ENCODE measurements around the gene KRTAP20-4.

The KRTAP20-4 gene

GRCh38 chr21:30646904-30647414, 26.5 kb downstream of the KRTAP20-4 start:
- DNase-seq (ENCODE audit: low read depth in 3 of 3, low spot score in 1 of 3), result no peak

DNA sequence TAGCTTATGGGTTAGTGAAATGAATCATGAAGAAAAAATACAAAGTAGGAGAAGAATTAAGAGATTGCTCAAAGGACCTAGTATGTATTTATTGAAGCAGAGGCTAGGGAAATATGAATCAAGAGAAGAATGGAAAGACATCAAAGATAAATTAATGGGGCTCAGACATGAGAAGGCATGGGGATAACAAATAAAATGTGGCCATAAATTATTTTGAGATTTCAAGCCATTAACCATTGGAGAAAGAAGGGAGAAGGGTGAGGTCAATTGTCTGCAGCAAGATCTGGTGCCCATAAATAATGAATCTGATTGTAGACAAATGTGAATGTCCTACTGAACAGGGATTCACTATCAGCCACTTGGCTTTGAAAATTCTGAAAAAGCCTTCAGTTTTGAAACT, 32.5 kb downstream of the KRTAP20-4 start:
- no peak for DNase-seq (ENCODE audit: low read depth in 3 of 3, low spot score in 1 of 3)

- no peak for DNase-seq (ENCODE audit: low read depth in 3 of 3, low spot score in 1 of 3)
These were observed 48.3 kb downstream of the KRTAP20-4 start for GRCh38 chr21:30668776-30669175.

All from stimulated activated CD4-positive, alpha-beta T cell treated with anti-CD3 and anti-CD28 coated beads, TNF-alpha, amount 100 ng/mL, for 1 hour (primary cell).